Activated CD8-positive, alpha-beta memory T cell treated with anti-CD3 and anti-CD28 coated beads, Interleukin-2, amount 50 U/mL, for 24 hours (primary cell): ENCODE data around the gene CATSPERD.

ENCODE experiments used
- DNase-seq: peaks from one replicate; pipeline ENCODE4 v3.0.0-alpha.2; 2020; ENCODE audit errors: extremely low read depth

Gene CATSPERD

GRCh38 chr19:5719961-5720790, at the start of gene CATSPERD, which contains the start of gene LONP1:
Gene CATSPERD, plus strand, starts transcription at chr19:5720637. Its CDS starts 101 bp downstream, at chr19:5720738.
Gene LONP1, minus strand, starts transcription at chr19:5720146. Its CDS starts 14 bp downstream, at chr19:5720132.
- DNase-seq = peak; percentile 94

- DNase-seq = no peak
Observed at GRCh38 chr19:5671600-5671999, 48.8 kb upstream of the CATSPERD start.

GRCh38 chr19:5672708-5673459, 47.6 kb upstream of the CATSPERD start:
- no peak for DNase-seq

- DNase-seq = no peak
Observed at GRCh38 chr19:5673752-5674151, 46.7 kb upstream of the CATSPERD start.

- DNase-seq = no peak
Observed at GRCh38 chr19:5674714-5675113, 45.7 kb upstream of the CATSPERD start.

GRCh38 chr19:5676105-5676771, 44.2 kb upstream of the CATSPERD start:
- no peak for DNase-seq

- DNase-seq = no peak
Observed at GRCh38 chr19:5676772-5677105, 43.7 kb upstream of the CATSPERD start.

GRCh38 chr19:5677136-5677535, 43.3 kb upstream of the CATSPERD start:
- no peak for DNase-seq

GRCh38 chr19:5677580-5677979, 42.9 kb upstream of the CATSPERD start:
- no peak for DNase-seq

GRCh38 chr19:5678071-5678718, 42.2 kb upstream of the CATSPERD start:
- DNase-seq = no peak

GRCh38 chr19:5679289-5680083, 41.0 kb upstream of the CATSPERD start:
- DNase-seq = no peak

- no peak for DNase-seq
Observed at GRCh38 chr19:5680084-5680436, 40.4 kb upstream of the CATSPERD start.

GRCh38 chr19:5680437-5681368, 39.7 kb upstream of the CATSPERD start, which contains the start of the genes HSD11B1L and MICOS13:
Gene HSD11B1L, plus strand, starts transcription at chr19:5681027. Its CDS starts 3,806 bp downstream, at chr19:5684833.
Gene MICOS13, minus strand, starts transcription at chr19:5680516. Its CDS starts 30 bp downstream, at chr19:5680486.
- DNase-seq = peak; percentile 94

- no peak for DNase-seq
Observed at GRCh38 chr19:5681391-5682106, 38.9 kb upstream of the CATSPERD start.

- no peak for DNase-seq
Observed at GRCh38 chr19:5682107-5682482, 38.3 kb upstream of the CATSPERD start.

- DNase-seq = no peak
Observed at GRCh38 chr19:5683177-5683886, 37.1 kb upstream of the CATSPERD start.

- no peak for DNase-seq
Observed at GRCh38 chr19:5684694-5685430, 35.6 kb upstream of the CATSPERD start.

- DNase-seq = no peak
Observed at GRCh38 chr19:5686326-5686646, 34.2 kb upstream of the CATSPERD start.
